HG03442 (cell line): ENCODE results near the gene C11orf65.

Experiments
- ATAC-seq: cut with Tn5 transposase; IDR thresholded peaks from one replicate; pipeline ENCODE4 v1.9.1; 2021; ENCODE audit warnings: mild to moderate bottlenecking, moderate library complexity; ENCODE audit not compliant: unreplicated experiment

Gene C11orf65

GRCh38 chr11:108467091-108467823, at the start of gene C11orf65:
C11orf65 (minus strand) TSS chr11:108467529; CDS start chr11:108461559, 5,970 bp downstream.
- peak; percentile 98 for ATAC-seq

- ATAC-seq, result no peak
Measured at GRCh38 chr11:108516125-108516524, 48.8 kb upstream of the C11orf65 start.

- ATAC-seq, result no peak
Measured at GRCh38 chr11:108512708-108513107, 45.4 kb upstream of the C11orf65 start.

- no peak for ATAC-seq
Measured at GRCh38 chr11:108511851-108512474, 44.6 kb upstream of the C11orf65 start.

- ATAC-seq, result no peak
Measured at GRCh38 chr11:108508653-108509593, 41.6 kb upstream of the C11orf65 start.

- no peak for ATAC-seq
Measured at GRCh38 chr11:108501396-108501795, 34.1 kb upstream of the C11orf65 start.

- no peak for ATAC-seq
Measured at GRCh38 chr11:108500721-108501120, 33.4 kb upstream of the C11orf65 start.

- no peak for ATAC-seq
Measured at GRCh38 chr11:108500169-108500568, 32.8 kb upstream of the C11orf65 start.

- no peak for ATAC-seq
Measured at GRCh38 chr11:108498816-108499408, 31.6 kb upstream of the C11orf65 start.

GRCh38 chr11:108498046-108498815, 30.9 kb upstream of the C11orf65 start, which contains the start of gene POGLUT3:
POGLUT3 (minus strand) TSS chr11:108498384; CDS start chr11:108498366, 18 bp downstream.
- ATAC-seq, result peak; percentile 58

GRCh38 chr11:108497317-108498045, 30.2 kb upstream of the C11orf65 start:
- ATAC-seq, result peak; percentile 49

GRCh38 chr11:108496643-108497256, 29.4 kb upstream of the C11orf65 start:
- ATAC-seq, result no peak

GRCh38 chr11:108495326-108495725, 28.0 kb upstream of the C11orf65 start:
- no peak for ATAC-seq

- ATAC-seq, result no peak
Measured at GRCh38 chr11:108494182-108494581, 26.9 kb upstream of the C11orf65 start.

- no peak for ATAC-seq
Measured at GRCh38 chr11:108491936-108492335, 24.6 kb upstream of the C11orf65 start.

GRCh38 chr11:108486828-108487227, 19.5 kb upstream of the C11orf65 start:
- no peak for ATAC-seq

GRCh38 chr11:108486331-108486730, 19.0 kb upstream of the C11orf65 start:
- no peak for ATAC-seq

GRCh38 chr11:108483163-108483562, 15.8 kb upstream of the C11orf65 start:
- ATAC-seq, result no peak
